ENCODE data around the gene CSTA. TPM values are rescaled to one million over a fixed set of nuclear protein-coding genes. Genes with fewer than 3 reads are reported as not detected.

Gene CSTA
- total RNA-seq, 4 donors from 2014 or later: 122 to 575 (median 256) TPM

GRCh38 chr3:122312826-122313225 lies 12.2 kb upstream of the CSTA start:
- intact Hi-C loops (cut with DNase I; ENCODE audit: low total_unique reads): no loop called here
- no peak for DNase-seq (ENCODE audit: low spot score in 2 of 2)
- TF ChIP-seq POLR2A (IDR thresholded peaks at IDR 0.05) (no peak), CTCF (IDR thresholded peaks at IDR 0.05) (no peak)
- H3K4me3 ChIP-seq (ENCODE audit: low read depth, poor library complexity, severe bottlenecking): no peak overlapping the region

DNA sequence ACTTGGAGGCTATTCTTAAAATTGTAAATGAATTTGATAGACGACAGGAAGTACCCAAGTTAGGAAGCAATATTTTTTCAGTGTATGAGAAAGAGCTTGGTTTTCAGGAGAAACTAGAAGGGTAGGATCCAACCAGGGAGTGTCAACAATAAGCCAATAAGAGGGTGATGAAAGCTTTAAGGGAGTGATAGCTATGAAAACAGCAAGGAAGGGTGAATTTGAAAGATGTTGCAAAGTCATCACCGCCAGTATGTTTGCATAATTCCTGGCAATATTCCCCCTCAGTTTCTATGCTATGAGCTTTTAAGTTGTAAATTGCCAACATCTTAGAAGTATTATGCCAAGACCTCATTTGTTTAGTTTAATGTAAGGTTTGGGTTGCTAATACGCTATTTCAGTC lies 11.8 kb upstream of the CSTA start:
- intact Hi-C loops (cut with DNase I; ENCODE audit: low total_unique reads): no loop called here
- DNase-seq (ENCODE audit: low spot score in 2 of 2): no peak
- H3K4me3 ChIP-seq (ENCODE audit: low read depth, poor library complexity, severe bottlenecking): no peak overlapping the region
- no peak for TF ChIP-seq POLR2A (IDR thresholded peaks at IDR 0.05)
- TF ChIP-seq CTCF (IDR thresholded peaks at IDR 0.05): no peak
- WGBS, 2 donors: 36 to 37% methylated on average over 3 of the region's 3 CpGs

GRCh38 chr3:122314228-122314876 lies 10.7 kb upstream of the CSTA start:
- H3K4me3 ChIP-seq (ENCODE audit: low read depth, poor library complexity, severe bottlenecking): no peak overlapping the region
- intact Hi-C loops (cut with DNase I; ENCODE audit: low total_unique reads): no loop called here
- 35 to 36% methylated on average over 2 of the region's 2 CpGs for WGBS, 2 donors
- no peak for TF ChIP-seq CTCF (IDR thresholded peaks at IDR 0.05)
- no peak for TF ChIP-seq POLR2A (IDR thresholded peaks at IDR 0.05)
- no peak for DNase-seq (ENCODE audit: low spot score in 2 of 2)

DNA sequence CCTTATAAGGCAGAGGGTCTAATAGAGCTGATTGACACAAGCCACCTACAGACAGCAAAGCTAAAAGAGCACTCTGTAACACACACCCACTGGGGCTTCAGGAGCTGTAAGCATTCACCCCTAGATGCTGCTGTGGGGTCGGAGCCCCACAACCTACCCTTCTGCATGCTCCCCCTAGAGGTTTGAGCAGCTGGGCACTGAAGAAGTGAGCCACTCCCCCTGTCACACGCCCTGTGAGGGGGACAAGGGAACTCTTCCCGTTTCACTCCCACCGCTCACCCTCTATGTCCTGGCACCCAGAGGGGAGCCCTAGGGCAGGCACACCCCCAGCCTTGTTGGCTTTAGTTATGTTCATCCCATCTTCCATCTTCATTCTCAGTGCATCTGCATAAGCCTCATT lies 9.4 kb upstream of the CSTA start:
- TF ChIP-seq POLR2A (IDR thresholded peaks at IDR 0.05) (no peak), CTCF (IDR thresholded peaks at IDR 0.05) (no peak)
- intact Hi-C loops (cut with DNase I; ENCODE audit: low total_unique reads): no loop called here
- no peak overlapping the region for H3K4me3 ChIP-seq (ENCODE audit: low read depth, poor library complexity, severe bottlenecking)
- 59 to 70% methylated on average over 4 of the region's 4 CpGs for WGBS, 2 donors
- no peak for DNase-seq (ENCODE audit: low spot score in 2 of 2)

DNA sequence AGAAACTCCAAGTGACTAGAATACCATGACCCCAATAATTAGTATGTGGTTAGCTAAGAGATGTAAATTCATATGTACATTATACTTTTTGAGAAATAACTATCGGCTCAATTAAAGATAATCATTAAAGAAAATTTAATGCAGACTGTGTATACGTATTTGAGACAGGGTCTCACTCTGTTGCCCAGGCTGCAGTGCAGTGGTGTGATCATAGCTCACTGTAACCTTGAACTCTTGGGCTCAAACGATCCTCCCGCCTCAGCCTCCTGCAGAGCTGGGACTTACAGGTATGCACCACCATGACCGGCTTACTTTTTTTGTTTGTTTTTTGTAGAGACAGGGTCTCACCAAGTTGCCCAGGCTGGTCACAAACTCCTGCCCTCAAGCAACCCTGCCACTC lies 8.7 kb upstream of the CSTA start:
- DNase-seq (ENCODE audit: low spot score in 2 of 2): no peak
- H3K4me3 ChIP-seq (ENCODE audit: low read depth, poor library complexity, severe bottlenecking): no peak overlapping the region
- WGBS, 2 donors: 84 to 92% methylated on average over 5 of the region's 5 CpGs
- intact Hi-C loops (cut with DNase I; ENCODE audit: low total_unique reads): no loop called here
- TF ChIP-seq POLR2A (IDR thresholded peaks at IDR 0.05) (no peak), CTCF (IDR thresholded peaks at IDR 0.05) (no peak)

DNA sequence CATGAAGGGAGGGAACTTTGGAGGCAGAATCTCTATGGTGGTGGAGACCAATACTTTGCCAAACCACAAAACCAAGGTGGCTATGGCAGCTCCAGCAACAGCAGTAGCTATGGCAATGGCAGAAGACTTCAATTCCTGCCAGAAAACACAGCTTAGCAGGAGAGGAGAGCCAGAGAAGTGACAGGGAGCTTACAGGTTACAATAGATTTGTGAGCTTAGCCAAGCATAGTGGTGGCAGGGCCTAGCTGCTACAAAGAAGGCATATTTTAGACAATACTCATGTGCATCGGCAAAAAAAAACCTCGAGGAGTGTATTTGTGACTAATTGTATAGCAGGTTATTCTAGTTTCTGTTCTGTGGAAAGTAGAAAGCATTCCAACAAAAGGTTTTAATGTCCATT lies 6.4 kb upstream of the CSTA start:
- 40 to 58% methylated on average over 2 of the region's 2 CpGs for WGBS, 2 donors
- no peak for DNase-seq (ENCODE audit: low spot score in 2 of 2)
- intact Hi-C loops (cut with DNase I; ENCODE audit: low total_unique reads): no loop called here
- H3K4me3 ChIP-seq (ENCODE audit: low read depth, poor library complexity, severe bottlenecking): no peak overlapping the region
- TF ChIP-seq CTCF (IDR thresholded peaks at IDR 0.05) (no peak), POLR2A (IDR thresholded peaks at IDR 0.05) (no peak)
